Fibroblast of skin of left quadriceps (primary cell): ENCODE data around the gene MMP15.
"Not testable (repeated sequence)": the region's sequence is repeated elsewhere in the genome, so short reads cannot be mapped to it uniquely, and the experiment has no call there.

Source experiments
- DNase-seq, 2 experiments: peaks; one replicate each; pipeline ENCODE4 v3.0.0-alpha.2; 2013; ENCODE audit warnings: low read depth in 2 of 2

MMP15 gene

GRCh38 chr16:58025351-58026138, at the start of gene MMP15:
Gene MMP15 (plus strand): TSS chr16:58025754. CDS start chr16:58026351, 597 bp downstream.
- no peak for DNase-seq

GRCh38 chr16:57976331-57976796, 49.2 kb upstream of the MMP15 start:
- no peak for DNase-seq

- DNase-seq, result no peak
These were observed 48.0 kb upstream of the MMP15 start for GRCh38 chr16:57977418-57978069.

- DNase-seq, result not testable (repeated sequence)
These were observed 47.5 kb upstream of the MMP15 start for GRCh38 chr16:57978070-57978465.

GRCh38 chr16:57979006-57979585, 46.5 kb upstream of the MMP15 start:
- DNase-seq, result no peak

GRCh38 chr16:57981636-57982035, 43.9 kb upstream of the MMP15 start:
- DNase-seq, result no peak

GRCh38 chr16:57982385-57982784, 43.2 kb upstream of the MMP15 start:
- DNase-seq, result no peak

- peak; percentile 53 to 58 for DNase-seq
These were observed 40.9 kb upstream of the MMP15 start for GRCh38 chr16:57984443-57985203.

- no peak for DNase-seq
These were observed 40.1 kb upstream of the MMP15 start for GRCh38 chr16:57985204-57986181.

- DNase-seq, result no peak
These were observed 39.4 kb upstream of the MMP15 start for GRCh38 chr16:57986196-57986595.

GRCh38 chr16:57987441-57988177, 37.9 kb upstream of the MMP15 start:
- DNase-seq, result no peak

- no peak for DNase-seq
These were observed 36.6 kb upstream of the MMP15 start for GRCh38 chr16:57988929-57989328.

- no peak for DNase-seq
These were observed 33.9 kb upstream of the MMP15 start for GRCh38 chr16:57991551-57992059.

- no peak for DNase-seq
These were observed 33.5 kb upstream of the MMP15 start for GRCh38 chr16:57992084-57992483.

- no peak for DNase-seq
These were observed 32.1 kb upstream of the MMP15 start for GRCh38 chr16:57993438-57993837.

- DNase-seq, result no peak
These were observed 31.7 kb upstream of the MMP15 start for GRCh38 chr16:57993897-57994296.

- no peak for DNase-seq
These were observed 31.2 kb upstream of the MMP15 start for GRCh38 chr16:57994361-57994760.

GRCh38 chr16:57994778-57995177, 30.8 kb upstream of the MMP15 start:
- DNase-seq, result no peak

- DNase-seq, result no peak
These were observed 29.7 kb upstream of the MMP15 start for GRCh38 chr16:57995721-57996405.
